Hepatocyte (in vitro differentiated cells): Measurements from ENCODE around the gene PDZD4.

ENCODE experiments used
- CTCF ChIP-seq: fragments of 200-600 bp; sonication (generic); IDR thresholded peaks from 2 replicates; pipeline ENCODE4 v1.5.1; 2016; ENCODE audit warnings: antibody characterized with exemption, mild to moderate bottlenecking; ENCODE audit not compliant: poor library complexity
- EZH2 ChIP-seq: fragments of 200-600 bp; sonication (generic); IDR thresholded peaks from 2 replicates; pipeline ENCODE4 v1.6.1; 2016; ENCODE audit warnings: antibody characterized with exemption, mild to moderate bottlenecking, borderline replicate concordance

- no peak for TF ChIP-seq CTCF
- no peak for TF ChIP-seq EZH2
Observed at GRCh38 chrX:153778181-153778580, 52.2 kb downstream of the PDZD4 start.
